GM12878 (cell line): ENCODE data around the gene AP3B1. TPM values are rescaled to one million over a fixed set of nuclear protein-coding genes. Genes with fewer than 3 reads are reported as not detected.

ENCODE experiments used
- ATAC-seq: fragments of 200-7000 bp; cut with Tn5 transposase; 3 replicates; pipeline ENCODE4 v1.9.1; 2020; ENCODE audit warnings: mild to moderate bottlenecking, moderate library complexity
- BruUV-seq: library from RNA; stranded (reverse); fragments of 400-500 nt; replicated peaks from 2 replicates; lab custom pipeline; 2021; lab: Mats Ljungman, UMichigan
- CTCF ChIA-PET: fragments of 300-600 bp; sonication (Branson Sonifier 250); formaldehyde crosslinking; extraction: SDS; loops from one replicate; lab custom pipeline; 2021; ENCODE audit warnings: inconsistent platforms; lab: Yijun Ruan, JAX
- POLR2A ChIA-PET: fragments of 350-600 bp; formaldehyde crosslinking; extraction: SDS; loops from one replicate; lab custom pipeline; 2021; ENCODE audit warnings: inconsistent platforms; lab: Charles Lee
- RAD21 ChIA-PET: fragments of 300-600 bp; sonication (Branson Sonifier 250); formaldehyde crosslinking; loops from one replicate; lab custom pipeline; 2023; ENCODE audit warnings: antibody characterized with exemption; ENCODE audit not compliant: unreplicated experiment; lab: Charles Lee
- SMC1A ChIA-PET: fragments of 300-600 bp; sonication (Branson Sonifier 250); formaldehyde crosslinking; loops from one replicate; lab custom pipeline; 2023; ENCODE audit not compliant: unreplicated experiment, uncharacterized antibody; lab: Charles Lee
- DNase-seq: peaks from one replicate; pipeline ENCODE4 v3.0.0-alpha.2; 2011; ENCODE audit warnings: low read depth, low spot score
- FAIRE-seq: peaks from 3 replicates; lab custom pipeline; 2011; peaks lifted over from hg19 to GRCh38; lab: Jason Lieb, UNC
- H2AFZ ChIP-seq: 2 replicates; pipeline ENCODE4 v1.6.0; 2011; ENCODE audit warnings: low read depth, low read length, control low read depth; ENCODE audit not compliant: control insufficient read depth
- H3K27ac ChIP-seq: 2 replicates; pipeline ENCODE4 v1.5.1; 2011; ENCODE audit warnings: control low read depth; ENCODE audit not compliant: control insufficient read depth, insufficient read depth
- H3K27me3 ChIP-seq, 2 experiments: replicated peaks in 1 of 2; 2 replicates each; pipeline versions ENCODE4 v1.6.0 to v1.6.1; 2011; ENCODE audit warnings: low read length in 1 of 2; ENCODE audit not compliant: control insufficient read depth in 2 of 2, insufficient read depth in 2 of 2
- H3K36me3 ChIP-seq, 2 experiments: 2 replicates each; pipeline ENCODE4 v1.5.1; 2011; ENCODE audit warnings: low read length in 1 of 2; ENCODE audit not compliant: control insufficient read depth in 2 of 2, insufficient read depth in 2 of 2
- H3K4me1 ChIP-seq: 2 replicates; pipeline ENCODE4 v1.6.1; 2011; ENCODE audit warnings: mild to moderate bottlenecking, low read length, moderate library complexity, mixed read lengths; ENCODE audit not compliant: control insufficient read depth, insufficient read depth
- H3K4me2 ChIP-seq: 2 replicates; pipeline ENCODE4 v1.6.0; 2011; ENCODE audit warnings: control low read depth; ENCODE audit not compliant: control insufficient read depth, insufficient read depth
- H3K4me3 ChIP-seq: fragments of 200-600 bp; sonication (generic); 2 replicates; pipeline ENCODE4 v1.5.1; 2016
- H3K79me2 ChIP-seq: 2 replicates; pipeline ENCODE4 v1.6.0; 2011; ENCODE audit warnings: low read length; ENCODE audit not compliant: control insufficient read depth, insufficient read depth
- H3K9ac ChIP-seq: 2 replicates; pipeline ENCODE4 v1.8.0; 2011; ENCODE audit warnings: low read length, control low read depth, mixed read lengths; ENCODE audit not compliant: control insufficient read depth, insufficient read depth
- H3K9me3 ChIP-seq: replicated peaks from 3 replicates; pipeline ENCODE4 v1.5.1; 2011; ENCODE audit warnings: mild to moderate bottlenecking, low read length; ENCODE audit not compliant: control insufficient read depth, insufficient read depth
- H4K20me1 ChIP-seq: 2 replicates; pipeline ENCODE4 v1.6.0; 2011; ENCODE audit not compliant: control insufficient read depth, insufficient read depth
- CTCF ChIP-seq, 3 experiments: IDR thresholded peaks in 2 of 3; conservative IDR thresholded peaks in 1 of 3; 2 replicates each; pipeline ENCODE4 v1.5.1; 2011; ENCODE audit warnings: low read depth in 3 of 3, low read length in 3 of 3, mild to moderate bottlenecking in 3 of 3, control low read depth in 2 of 3, moderate library complexity in 2 of 3, inconsistent platforms in 1 of 3, mixed read lengths in 1 of 3; ENCODE audit not compliant: control insufficient read depth in 2 of 3, insufficient read depth in 1 of 3; ENCODE audit errors: extremely low read depth in 1 of 3
- MXI1 ChIP-seq: fragments of 150-350 bp; IDR thresholded peaks from 2 replicates; pipeline ENCODE4 v1.6.1; 2011; ENCODE audit warnings: low read depth, mild to moderate bottlenecking, inconsistent platforms, low read length, improper control_type of control experiment
- RAD21 ChIP-seq: IDR thresholded peaks from 2 replicates; pipeline ENCODE4 v1.6.1; 2011; ENCODE audit warnings: mild to moderate bottlenecking, low read depth, low read length, moderate library complexity; ENCODE audit not compliant: insufficient read depth
- SMC3 ChIP-seq: IDR thresholded peaks from 2 replicates; pipeline ENCODE4 v1.6.1; 2011; ENCODE audit warnings: low read length, improper control_type of control experiment, borderline replicate concordance
- SP1 ChIP-seq: IDR thresholded peaks from one replicate; pipeline ENCODE4 v1.6.1; 2011; ENCODE audit warnings: low read depth, low read length
- whole genome bisulfite sequencing: methylation state at CpG from one replicate; pipeline ENCODE4 v1.1.6; 2016; ENCODE audit warnings: low lambda C conversion rate; ENCODE audit not compliant: insufficient replicate concordance, insufficient coverage; ENCODE audit errors: missing lambda C conversion rate; 5-methylcytosine and 5-hydroxymethylcytosine counted together
- in situ Hi-C: fragments of 300-500 bp; cut with MboI; formaldehyde crosslinking; loops from 9 replicates; pipeline ENCODE4 v1.14.3; 2018; ENCODE audit warnings: mixed read lengths
- intact Hi-C: fragments of 100-400 bp; cut with micrococcal nuclease; formaldehyde crosslinking; loops from one replicate; pipeline ENCODE4 v1.14.2; 2022; ENCODE audit not compliant: unreplicated experiment
- polyA plus RNA-seq, 11 experiments: library from polyadenylated mRNA; depleted of rRNA in 4 of 11; unstranded in 6 of 11; stranded (reverse) in 5 of 11; fragments of >200 nt; fragmentation: Nextera tagmentation in 4 of 11; fragmentation: Illumina TruSeq in 1 of 11; extraction: Ambion mirVana in 4 of 11; extraction: Trizol in 1 of 11; gene quantifications; 1 replicate in 1 of 11; 2 replicates in 10 of 11; pipeline versions ENCODE4 v1.2.1 to v1.2.3, GENCODE V29; 2011 to 2016; ENCODE audit warnings: inconsistent platforms in 2 of 11, missing spikeins in 2 of 11, low read depth in 1 of 11
- total RNA-seq, 4 experiments: library from RNA; depleted of rRNA in 3 of 4; stranded (reverse); fragments of >200 nt in 3 of 4; fragmentation: Illumina TruSeq in 1 of 4; extraction: Trizol in 1 of 4; gene quantifications; 2 replicates each; pipeline versions ENCODE4 v1.2.1 to v1.2.3, GENCODE V29; 2013 to 2021

AP3B1 gene
- total and polyA plus RNA-seq, 10 of the 15 experiments (the other 5 are each of a cell fraction or from before 2014, with no cell fraction given): 30.9 to 70.8 (median 46.0) TPM

GRCh38 chr5:78320401-78320800 lies 25.9 kb upstream of the AP3B1 start:
- in situ Hi-C loops: no loop called here
- H3K4me1 ChIP-seq: no peaks in the 10 kb centered on the region
- ChIA-PET CTCF (interaction anchor here (0.7 to 2.6 kb wide), 19 partner anchors 9 to 813 kb away, joined by 3 to 11 read pairs (median 4); no protein-coding TSS in a partner anchor), SMC1A (interaction anchor here (0.6 to 2.2 kb wide), 18 partner anchors 9 to 812 kb away, joined by 3 to 8 read pairs (median 4); no protein-coding TSS in a partner anchor), RAD21 (interaction anchor here (0.9 to 2.0 kb wide), 9 partner anchors 87 to 645 kb away, joined by 3 to 13 read pairs (median 3); no protein-coding TSS in a partner anchor), POLR2A (no interaction called here)
- H3K27me3 ChIP-seq: no peaks in the 10 kb centered on the region
- WGBS: 19% methylated on average over 2 of the region's 2 CpGs
- ATAC-seq (peak; percentile 66), DNase-seq (no peak), FAIRE-seq (peak; percentile 23)
- no peaks in the 10 kb centered on the region for H4K20me1 ChIP-seq
- no peak overlapping the region for H3K9ac ChIP-seq
- no peaks in the 10 kb centered on the region for H3K9me3 ChIP-seq
- no peak overlapping the region for H3K27ac ChIP-seq
- no peaks in the 10 kb centered on the region for H3K79me2 ChIP-seq
- no peaks in the 10 kb centered on the region for H3K36me3 ChIP-seq
- intact Hi-C loops: loop anchor here (5.0 kb wide), 1 partner anchor 147 kb away; no protein-coding TSS in a partner anchor
- TF ChIP-seq CTCF (IDR thresholded peaks at IDR 0.05 in 2 of 3, conservative IDR thresholded peaks at IDR 0.05 in 1 of 3; ENCODE audit: control insufficient read depth in 2 of 3, extremely low read depth in 1 of 3, insufficient read depth in 1 of 3, low read depth in 3 of 3, low read length in 3 of 3) (peak; percentile 54 to 67 (median 56); a peak in 5 of 6 replicates), RAD21 (peak; percentile 68), SP1 (no peak), SMC3 (peak; percentile 58), MXI1 (no peak)
- no peak overlapping the region for H2AFZ ChIP-seq
- no peak overlapping the region for H3K4me3 ChIP-seq
- H3K4me2 ChIP-seq: no peak overlapping the region
- BruUV-seq: no TSS peak
